K562 (cell line): ENCODE results near the gene PATJ. TPM values are rescaled to one million over a fixed set of nuclear protein-coding genes. Genes with fewer than 3 reads are reported as not detected.

ENCODE experiments used
- ATAC-seq: fragments of 200-7000 bp; cut with Tn5 transposase; 3 replicates; pipeline ENCODE4 v1.9.1; 2020; ENCODE audit warnings: moderate library complexity
- BruUV-seq: library from RNA; stranded (reverse); fragments of 400-500 nt; replicated peaks from 2 replicates; lab custom pipeline; 2021; lab: Mats Ljungman, UMichigan
- CTCF ChIA-PET: fragments of 300-600 bp; formaldehyde crosslinking; extraction: SDS; loops from one replicate; lab custom pipeline; 2021; ENCODE audit warnings: low intra/inter-chr PET ratio; lab: Yijun Ruan, JAX
- POLR2A ChIA-PET: fragments of 300-600, 350-650 bp; sonication (Branson Sonifier 250); formaldehyde crosslinking; extraction: SDS; loops from one replicate; lab custom pipeline; 2021; ENCODE audit warnings: antibody characterized with exemption, inconsistent platforms; lab: Yijun Ruan, JAX
- DNase-seq, 4 experiments: peaks; one replicate each; pipeline versions ENCODE4 v3.0.0 to v3.0.0-alpha.2; 2011 to 2018; ENCODE audit warnings: low spot score in 3 of 4, mixed read lengths in 3 of 4; ENCODE audit errors: extremely low read depth in 1 of 4
- FAIRE-seq: peaks from 2 replicates; lab custom pipeline; 2011; peaks lifted over from hg19 to GRCh38; lab: Jason Lieb, UNC
- H2AFZ ChIP-seq: 2 replicates; pipeline ENCODE4 v1.6.0; 2011; ENCODE audit warnings: low read depth, low read length, control low read depth, inconsistent platforms
- H3K27ac ChIP-seq: fragments of 200-600 bp; 3 replicates; pipeline ENCODE4 v1.8.0; 2011; ENCODE audit warnings: low read depth, mild to moderate bottlenecking, control low read depth, inconsistent platforms, low read length, moderate library complexity, mixed read lengths; ENCODE audit errors: extremely low read depth
- H3K27me3 ChIP-seq, 2 experiments: fragments of 300-600 bp in 1 of 2; 2 replicates in 1 of 2; 3 replicates in 1 of 2; pipeline versions ENCODE4 v1.6.0 to v1.8.0; 2011; ENCODE audit warnings: inconsistent platforms in 2 of 2, low read length in 2 of 2, mild to moderate bottlenecking in 1 of 2, mixed read lengths in 1 of 2, moderate library complexity in 1 of 2; ENCODE audit not compliant: control insufficient read depth in 2 of 2, insufficient read depth in 2 of 2
- H3K36me3 ChIP-seq: fragments of 300-600 bp; 3 replicates; pipeline ENCODE4 v1.8.0; 2011; ENCODE audit warnings: mild to moderate bottlenecking, low read length, inconsistent platforms; ENCODE audit not compliant: control insufficient read depth, insufficient read depth
- H3K4me1 ChIP-seq, 2 experiments: fragments of 200-600 bp in 1 of 2; replicated peaks in 1 of 2; 2 replicates in 1 of 2; 3 replicates in 1 of 2; pipeline versions ENCODE4 v1.5.1 to v1.8.0; 2011; ENCODE audit warnings: inconsistent platforms in 2 of 2, low read length in 2 of 2, mild to moderate bottlenecking in 1 of 2, mixed read lengths in 1 of 2, moderate library complexity in 1 of 2; ENCODE audit not compliant: control insufficient read depth in 2 of 2, insufficient read depth in 2 of 2
- H3K4me2 ChIP-seq: 2 replicates; pipeline ENCODE4 v1.6.1; 2011; ENCODE audit warnings: low read length, control low read depth, inconsistent platforms, mixed read lengths; ENCODE audit not compliant: insufficient read depth
- H3K4me3 ChIP-seq: fragments of 200-600 bp; sonication (generic), shearing (Covaris generic); 2 replicates; pipeline ENCODE4 v1.5.1; 2016; ENCODE audit warnings: control low read depth, inconsistent platforms
- H3K79me2 ChIP-seq: fragments of 200-600 bp; 3 replicates; pipeline ENCODE4 v1.8.0; 2011; ENCODE audit warnings: low read length, inconsistent platforms; ENCODE audit not compliant: control insufficient read depth, insufficient read depth
- H3K9ac ChIP-seq, 2 experiments: 2 replicates each; pipeline versions ENCODE4 v1.6.0 to v1.6.1; 2011; ENCODE audit warnings: low read depth in 2 of 2, low read length in 2 of 2, control low read depth in 1 of 2, inconsistent platforms in 1 of 2, mild to moderate bottlenecking in 1 of 2, mixed read lengths in 1 of 2; ENCODE audit not compliant: insufficient read depth in 1 of 2
- H3K9me1 ChIP-seq: one replicate; pipeline ENCODE4 v1.6.0; 2011; ENCODE audit warnings: inconsistent platforms, mild to moderate bottlenecking, low read length, moderate library complexity; ENCODE audit not compliant: control insufficient read depth, insufficient read depth
- H3K9me3 ChIP-seq: replicated peaks from 2 replicates; pipeline ENCODE4 v1.5.1; 2011; ENCODE audit warnings: low read depth, low read length, inconsistent platforms; ENCODE audit not compliant: control insufficient read depth, insufficient read depth
- H4K20me1 ChIP-seq: replicated peaks from 2 replicates; pipeline ENCODE4 v1.6.1; 2011; ENCODE audit warnings: low read length, inconsistent platforms, mixed read lengths; ENCODE audit not compliant: control insufficient read depth, insufficient read depth
- BHLHE40 ChIP-seq: IDR thresholded peaks from 2 replicates; pipeline ENCODE4 v1.6.1; 2011; ENCODE audit warnings: low read length, improper control_type of control experiment
- BMI1 ChIP-seq: fragments of 150-350 bp; IDR thresholded peaks from 2 replicates; pipeline ENCODE4 v1.6.1; 2014; ENCODE audit warnings: low read length
- BRCA1 ChIP-seq, 2 experiments: fragments of 450-650 bp in 1 of 2; sonication (generic) in 1 of 2; formaldehyde crosslinking in 1 of 2; IDR thresholded peaks; 2 replicates each; pipeline versions ENCODE4 v1.5.0 to v1.6.1; 2017 to 2020; ENCODE audit warnings: mild to moderate bottlenecking in 1 of 2, missing genetic modification reagents in 1 of 2
- CBX3 ChIP-seq, 2 experiments: IDR thresholded peaks; 1 replicate in 1 of 2; 2 replicates in 1 of 2; pipeline ENCODE4 v1.6.1; 2012; ENCODE audit warnings: inconsistent platforms in 2 of 2, low read length in 2 of 2, borderline replicate concordance in 1 of 2, control low read depth in 1 of 2
- CSDE1 ChIP-seq, 2 experiments: fragments of 450-650 bp; IDR thresholded peaks; 2 replicates each; pipeline ENCODE4 v1.6.1; 2016; ENCODE audit warnings: mild to moderate bottlenecking in 1 of 2
- GATAD2A ChIP-seq: fragments of 450-650 bp; IDR thresholded peaks from 2 replicates; pipeline ENCODE4 v1.6.1; 2017
- MAZ ChIP-seq, 2 experiments: fragments of 450-650 bp in 1 of 2; sonication (generic) in 1 of 2; formaldehyde crosslinking; IDR thresholded peaks in 1 of 2; conservative IDR thresholded peaks in 1 of 2; 2 replicates each; pipeline versions ENCODE4 v1.4.0 to v1.5.0; 2020; ENCODE audit warnings: mild to moderate bottlenecking in 1 of 2, missing genetic modification reagents in 1 of 2
- MCM2 ChIP-seq: fragments of 450-650 bp; IDR thresholded peaks from 2 replicates; pipeline ENCODE4 v1.6.1; 2017; ENCODE audit warnings: low read depth, mild to moderate bottlenecking
- MED1 ChIP-seq: sonication (generic); formaldehyde crosslinking; IDR thresholded peaks from 2 replicates; pipeline ENCODE4 v1.8.1; 2023; ENCODE audit warnings: missing genetic modification reagents, borderline replicate concordance
- NONO ChIP-seq, 2 experiments: fragments of 200-400 bp in 1 of 2; fragments of 450-650 bp in 1 of 2; formaldehyde crosslinking in 1 of 2; IDR thresholded peaks; 2 replicates each; pipeline ENCODE4 v1.6.1; 2017; ENCODE audit warnings: low read depth in 2 of 2, mild to moderate bottlenecking in 2 of 2, moderate library complexity in 2 of 2, low read length in 1 of 2
- TOE1 ChIP-seq, 2 experiments: fragments of 450-650 bp in 1 of 2; sonication (generic) in 1 of 2; formaldehyde crosslinking in 1 of 2; IDR thresholded peaks; 2 replicates each; pipeline versions ENCODE4 v1.7.1 to v1.8.0; 2016 to 2022; ENCODE audit warnings: borderline replicate concordance in 2 of 2, mild to moderate bottlenecking in 2 of 2, antibody characterized with exemption in 1 of 2, inconsistent platforms in 1 of 2, low read depth in 1 of 2, missing genetic modification reagents in 1 of 2, moderate library complexity in 1 of 2
- ZHX1 ChIP-seq: fragments of 150-350 bp; conservative IDR thresholded peaks from 2 replicates; pipeline ENCODE4 v1.6.1; 2014; ENCODE audit warnings: low read length
- ZNF436 ChIP-seq: fragments of 250-450, 450-650 bp; sonication (Bioruptor Pico); formaldehyde crosslinking; IDR thresholded peaks from 2 replicates; pipeline ENCODE4 v1.7.0; 2020; ENCODE audit warnings: mild to moderate bottlenecking
- whole genome bisulfite sequencing: fragments of 100-300 bp; shearing (Covaris generic); methylation state at CpG from one replicate; pipeline ENCODE4 v1.1.6; 2016; ENCODE audit warnings: low coverage, mixed read lengths; ENCODE audit not compliant: insufficient coverage; ENCODE audit errors: missing lambda C conversion rate; 5-methylcytosine and 5-hydroxymethylcytosine counted together
- in situ Hi-C: fragments of 300-500 bp; cut with MboI; formaldehyde crosslinking; loops from 4 replicates; pipeline ENCODE4 v1.15.0; 2018; ENCODE audit warnings: inconsistent platforms, mixed read lengths
- intact Hi-C: fragments of 100-400 bp; cut with micrococcal nuclease; formaldehyde crosslinking; loops from 2 replicates; pipeline ENCODE4 v1.14.2; 2022
- polyA plus RNA-seq, 8 experiments: library from polyadenylated mRNA; depleted of rRNA in 4 of 8; stranded (reverse) in 5 of 8; unstranded in 3 of 8; fragments of >200 nt; fragmentation: Nextera tagmentation in 2 of 8; fragmentation: Illumina TruSeq in 1 of 8; extraction: Ambion mirVana in 2 of 8; extraction: Trizol in 1 of 8; gene quantifications; 2 replicates each; pipeline versions ENCODE4 v1.2.1 to v1.2.3, GENCODE V29; 2011 to 2014; ENCODE audit warnings: inconsistent platforms in 1 of 8, missing spikeins in 1 of 8
- total RNA-seq, 7 experiments: library from RNA; depleted of rRNA in 6 of 7; stranded (reverse); fragments of >200 nt in 6 of 7; fragmentation: Illumina TruSeq in 2 of 7; extraction: Trizol in 2 of 7; gene quantifications; 2 replicates each; pipeline versions ENCODE4 v1.2.1 to v1.2.3, GENCODE V29; 2011 to 2021; ENCODE audit warnings: low replicate concordance in 1 of 7

The PATJ gene
- total and polyA plus RNA-seq, 9 of the 15 experiments (the other 6 are each of a cell fraction or from before 2014, with no cell fraction given), result 0.22 TPM; not detected in 8

- WGBS, result 13% methylated on average over 4 of the region's 4 CpGs
- no peak for TF ChIP-seq BHLHE40
- no peak for TF ChIP-seq ZNF436 (CRISPR knock-in tag)
- TF ChIP-seq BRCA1 (IDR thresholded peaks at IDR 0.05), result no peak
- TF ChIP-seq BRCA1 (CRISPR knock-in tag; IDR thresholded peaks at IDR 0.05), result no peak
- no peak for TF ChIP-seq NONO (IDR thresholded peaks at IDR 0.05; ENCODE audit: low read depth in 2 of 2, low read length in 1 of 2)
- TF ChIP-seq, all 486 proteins: peak for 0
Measured at GRCh38 chr1:62034790-62035189, 292.5 kb downstream of the PATJ start.

GRCh38 chr1:62037274-62037673, 295.0 kb downstream of the PATJ start:
- H3K27me3 ChIP-seq, result peaks cover 6 to 12% of the 10 kb centered on the region in 2 experiments; a peak in 4 of 5 replicates
- H3K9me3 ChIP-seq, result no peaks in the 10 kb centered on the region
- no peak overlapping the region for H3K9ac ChIP-seq
- FAIRE-seq (no peak), ATAC-seq (no peak), DNase-seq (no peak)
- BruUV-seq, result no TSS peak
- in situ Hi-C loops, result no loop called here
- intact Hi-C loops, result no loop called here
- no peaks in the 10 kb centered on the region for H4K20me1 ChIP-seq
- ChIA-PET CTCF (no interaction called here), POLR2A (interaction anchor here (0.6 kb wide), 2 partner anchors 19 to 1753 kb away, joined by 3 read pairs; no protein-coding TSS in a partner anchor)
- 0% methylated on average over 1 of the region's 1 CpG for WGBS
- H3K27ac ChIP-seq, result no peak overlapping the region
- no peak for TF ChIP-seq GATAD2A
- no peak for TF ChIP-seq BMI1
- no peak for TF ChIP-seq TOE1 (IDR thresholded peaks at IDR 0.05; ENCODE audit: borderline replicate concordance)
- TF ChIP-seq TOE1 (CRISPR knock-in tag; IDR thresholded peaks at IDR 0.05; ENCODE audit: borderline replicate concordance, low read depth), result no peak
- no peak for TF ChIP-seq MED1 (CRISPR knock-in tag)
- no peak for TF ChIP-seq CSDE1 (IDR thresholded peaks at IDR 0.05)
- no peak for TF ChIP-seq CBX3 (IDR thresholded peaks at IDR 0.05; ENCODE audit: borderline replicate concordance in 1 of 2, low read length in 2 of 2)
- no peak for TF ChIP-seq ZHX1
- TF ChIP-seq MAZ (CRISPR knock-in tag; conservative IDR thresholded peaks at IDR 0.05 in 1 of 2, IDR thresholded peaks at IDR 0.05 in 1 of 2), result no peak
- no peak for TF ChIP-seq MCM2
- H3K4me2 ChIP-seq, result no peak overlapping the region
- no peak overlapping the region for H3K4me3 ChIP-seq
- H3K36me3 ChIP-seq, result no peaks in the 10 kb centered on the region
- H3K9me1 ChIP-seq, result no peaks in the 10 kb centered on the region
- H3K4me1 ChIP-seq, result no peaks in the 10 kb centered on the region
- H3K79me2 ChIP-seq, result no peaks in the 10 kb centered on the region
- no peak overlapping the region for H2AFZ ChIP-seq

More at GRCh38 chr1:62034790-62035189, 292.5 kb downstream of the PATJ start:
- in situ Hi-C loops (no loop called here), intact Hi-C loops (no loop called here)
- H3K9ac ChIP-seq, result no peak overlapping the region
- H3K4me3 ChIP-seq, result no peak overlapping the region
- H3K9me3 ChIP-seq, result no peaks in the 10 kb centered on the region
- POLR2A ChIA-PET, result interaction anchor here (0.7 kb wide), 1 partner anchor 22 kb away, joined by 3 read pairs; no protein-coding TSS in a partner anchor
- H3K79me2 ChIP-seq, result no peaks in the 10 kb centered on the region
- BruUV-seq, result no TSS peak
- DNase-seq (no peak), FAIRE-seq (no peak), ATAC-seq (no peak)
- peaks cover 6 to 12% of the 10 kb centered on the region in 2 experiments; a peak in 4 of 5 replicates for H3K27me3 ChIP-seq
- H2AFZ ChIP-seq, result no peak overlapping the region
- H3K36me3 ChIP-seq, result no peaks in the 10 kb centered on the region
- no peaks in the 10 kb centered on the region for H4K20me1 ChIP-seq
- H3K27ac ChIP-seq, result no peak overlapping the region
- CTCF ChIA-PET, result no interaction called here
- H3K4me1 ChIP-seq, result no peaks in the 10 kb centered on the region
- H3K4me2 ChIP-seq, result no peak overlapping the region
- no peaks in the 10 kb centered on the region for H3K9me1 ChIP-seq
